ENCODE measurements around the gene CRYGN. TPM values are rescaled to one million over a fixed set of nuclear protein-coding genes. Genes with fewer than 3 reads are reported as not detected.

Gene CRYGN
- total RNA-seq, 2 donors from 2014 or later: 0.35 TPM; not detected in 1

DNA sequence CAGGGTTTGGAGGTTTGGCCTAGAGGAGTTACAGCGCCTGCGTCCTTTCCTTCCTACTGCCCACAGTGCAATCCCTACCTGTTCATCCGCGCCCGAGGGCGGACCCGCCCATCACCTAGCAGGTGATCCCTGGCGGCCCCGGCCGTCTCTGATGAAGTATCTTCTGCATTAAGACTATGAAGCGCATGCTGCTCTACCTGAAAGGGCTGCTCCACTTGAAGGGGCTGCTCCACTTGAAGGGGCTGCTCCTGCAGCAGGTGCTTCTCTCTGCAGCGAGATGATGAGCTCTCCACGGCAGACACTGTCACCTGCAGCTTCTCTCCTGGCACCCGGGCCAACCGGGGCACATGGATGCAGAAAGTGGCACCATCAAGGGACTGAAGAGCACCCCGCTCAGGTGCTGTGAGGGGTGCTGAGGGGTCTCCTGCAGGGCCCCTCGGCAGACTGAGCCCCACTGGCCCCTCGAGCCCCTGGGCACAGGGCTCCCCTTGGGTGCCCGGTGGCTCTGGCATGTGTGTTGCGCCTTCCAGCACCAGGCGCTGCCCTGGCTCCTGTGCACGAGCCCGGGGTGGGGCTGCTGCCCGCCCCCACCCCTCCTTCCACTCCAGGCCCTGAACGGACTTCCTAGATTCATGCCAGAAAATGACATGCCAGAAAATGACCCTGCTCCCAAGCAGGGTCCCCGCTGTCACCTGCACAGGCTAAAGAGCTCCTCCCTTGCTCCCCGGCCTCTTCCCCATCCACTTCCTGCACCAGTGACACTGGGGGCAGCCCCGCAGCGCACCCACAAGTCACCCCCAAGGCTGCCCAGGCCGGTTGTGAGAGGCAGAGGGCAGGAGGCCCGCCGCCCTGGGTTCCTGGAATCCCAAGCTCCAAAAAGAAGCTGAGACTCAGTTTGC lies 59.5 kb downstream of the CRYGN start:
- DNase-seq (ENCODE audit: low spot score): no peak
- ATAC-seq (ENCODE audit: insufficient number of reproducible peaks, low FRiP score, low read depth): no peak
- TF ChIP-seq, protein P1, sequence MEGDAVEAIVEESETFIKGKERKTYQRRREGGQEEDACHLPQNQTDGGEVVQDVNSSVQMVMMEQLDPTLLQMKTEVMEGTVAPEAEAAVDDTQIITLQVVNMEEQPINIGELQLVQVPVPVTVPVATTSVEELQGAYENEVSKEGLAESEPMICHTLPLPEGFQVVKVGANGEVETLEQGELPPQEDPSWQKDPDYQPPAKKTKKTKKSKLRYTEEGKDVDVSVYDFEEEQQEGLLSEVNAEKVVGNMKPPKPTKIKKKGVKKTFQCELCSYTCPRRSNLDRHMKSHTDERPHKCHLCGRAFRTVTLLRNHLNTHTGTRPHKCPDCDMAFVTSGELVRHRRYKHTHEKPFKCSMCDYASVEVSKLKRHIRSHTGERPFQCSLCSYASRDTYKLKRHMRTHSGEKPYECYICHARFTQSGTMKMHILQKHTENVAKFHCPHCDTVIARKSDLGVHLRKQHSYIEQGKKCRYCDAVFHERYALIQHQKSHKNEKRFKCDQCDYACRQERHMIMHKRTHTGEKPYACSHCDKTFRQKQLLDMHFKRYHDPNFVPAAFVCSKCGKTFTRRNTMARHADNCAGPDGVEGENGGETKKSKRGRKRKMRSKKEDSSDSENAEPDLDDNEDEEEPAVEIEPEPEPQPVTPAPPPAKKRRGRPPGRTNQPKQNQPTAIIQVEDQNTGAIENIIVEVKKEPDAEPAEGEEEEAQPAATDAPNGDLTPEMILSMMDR (IDR thresholded peaks at IDR 0.05): no peak
- Histone ChIP-seq H3K9me3 (no peaks in the 10 kb centered on the region), H3K36me3 (peaks cover 23% of the 10 kb centered on the region), H3K4me1 (ENCODE audit: control insufficient read depth in 1 of 2, low read depth in 2 of 2) (peaks cover 10 to 22% of the 10 kb centered on the region in 2 donors), H3K27me3 (replicated peaks; ENCODE audit: insufficient read depth) (no peaks in the 10 kb centered on the region), H3K4me3 (no peak overlapping the region), H3K27ac (no peak overlapping the region)

- no peak overlapping the region for H3K27ac ChIP-seq
- no peaks in the 10 kb centered on the region for H3K9me3 ChIP-seq
- H3K36me3 ChIP-seq: peaks cover 26% of the 10 kb centered on the region
- no peak for DNase-seq (ENCODE audit: low spot score)
- no peak for ATAC-seq (ENCODE audit: insufficient number of reproducible peaks, low FRiP score, low read depth)
- no peak overlapping the region for H3K4me3 ChIP-seq
- H3K4me1 ChIP-seq (ENCODE audit: control insufficient read depth in 1 of 2, low read depth in 2 of 2): peaks cover 7 to 15% of the 10 kb centered on the region in 2 donors
- no peaks in the 10 kb centered on the region for H3K27me3 ChIP-seq (replicated peaks; ENCODE audit: insufficient read depth)
- TF ChIP-seq, protein P1 (IDR thresholded peaks at IDR 0.05): no peak
These were observed 60.3 kb downstream of the CRYGN start for GRCh38 chr7:151379534-151380198.

DNA sequence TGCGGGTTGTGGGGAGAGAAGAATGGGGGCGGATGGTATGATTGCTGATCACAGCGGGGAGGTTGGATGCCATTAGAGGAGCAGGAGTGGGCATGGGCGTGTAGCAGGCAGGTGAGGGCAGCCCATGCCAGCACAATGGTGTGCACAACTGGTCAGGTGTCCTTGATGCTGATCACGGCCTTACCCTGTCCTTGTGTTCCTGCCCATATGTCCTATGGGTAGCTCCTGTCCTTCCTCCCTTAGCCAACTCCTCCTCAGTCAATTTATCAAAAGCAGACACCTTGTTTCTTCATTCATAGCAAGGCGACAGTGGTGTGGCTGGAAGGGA lies 60.8 kb downstream of the CRYGN start:
- ATAC-seq (ENCODE audit: insufficient number of reproducible peaks, low FRiP score, low read depth) (no peak), DNase-seq (ENCODE audit: low spot score) (no peak)
- H3K9me3 ChIP-seq: no peaks in the 10 kb centered on the region
- no peak overlapping the region for H3K4me3 ChIP-seq
- no peak overlapping the region for H3K27ac ChIP-seq
- TF ChIP-seq, protein P1 (IDR thresholded peaks at IDR 0.05): no peak
- H3K4me1 ChIP-seq (ENCODE audit: control insufficient read depth in 1 of 2, low read depth in 2 of 2): peaks cover 7 to 15% of the 10 kb centered on the region in 2 donors
- peaks cover 29% of the 10 kb centered on the region for H3K36me3 ChIP-seq
- H3K27me3 ChIP-seq (replicated peaks; ENCODE audit: insufficient read depth): no peaks in the 10 kb centered on the region

Other genes starting within 250 kb of the CRYGN start
- not detected for gene H2BK1, start 229.7 kb downstream of the CRYGN start, total RNA-seq
- gene ABCF2, start 212.9 kb downstream of the CRYGN start, total RNA-seq: 10 to 100 TPM; 25.3 to 44.1 TPM
- gene CHPF2, start 207.7 kb downstream of the CRYGN start, total RNA-seq: 10 to 100 TPM; 78.9 to 85.3 TPM
- 100 to 1,000 TPM in 1 of 2 donors, 10 to 100 TPM in 1; 51.1 to 110 TPM for gene SMARCD3, start 191.4 kb downstream of the CRYGN start, total RNA-seq
- 10 to 100 TPM; 51.0 to 53.4 TPM for gene NUB1, start 98.3 kb downstream of the CRYGN start, total RNA-seq
- gene WDR86, start 30.1 kb downstream of the CRYGN start, total RNA-seq: 1 to 10 TPM in 1 of 2 donors, not detected in 1; 8.5 TPM
- gene RHEB, start 79.8 kb upstream of the CRYGN start, total RNA-seq: 100 to 1,000 TPM in 1 of 2 donors, 10 to 100 TPM in 1; 88.9 to 102 TPM

Data from thoracic aorta (tissue), 2 donors.